ENCODE results near the gene KCTD5. TPM values are rescaled to one million over a fixed set of nuclear protein-coding genes. Genes with fewer than 3 reads are reported as not detected.

Gene KCTD5
- total RNA-seq, 1 donor = 16.4 TPM

DNA sequence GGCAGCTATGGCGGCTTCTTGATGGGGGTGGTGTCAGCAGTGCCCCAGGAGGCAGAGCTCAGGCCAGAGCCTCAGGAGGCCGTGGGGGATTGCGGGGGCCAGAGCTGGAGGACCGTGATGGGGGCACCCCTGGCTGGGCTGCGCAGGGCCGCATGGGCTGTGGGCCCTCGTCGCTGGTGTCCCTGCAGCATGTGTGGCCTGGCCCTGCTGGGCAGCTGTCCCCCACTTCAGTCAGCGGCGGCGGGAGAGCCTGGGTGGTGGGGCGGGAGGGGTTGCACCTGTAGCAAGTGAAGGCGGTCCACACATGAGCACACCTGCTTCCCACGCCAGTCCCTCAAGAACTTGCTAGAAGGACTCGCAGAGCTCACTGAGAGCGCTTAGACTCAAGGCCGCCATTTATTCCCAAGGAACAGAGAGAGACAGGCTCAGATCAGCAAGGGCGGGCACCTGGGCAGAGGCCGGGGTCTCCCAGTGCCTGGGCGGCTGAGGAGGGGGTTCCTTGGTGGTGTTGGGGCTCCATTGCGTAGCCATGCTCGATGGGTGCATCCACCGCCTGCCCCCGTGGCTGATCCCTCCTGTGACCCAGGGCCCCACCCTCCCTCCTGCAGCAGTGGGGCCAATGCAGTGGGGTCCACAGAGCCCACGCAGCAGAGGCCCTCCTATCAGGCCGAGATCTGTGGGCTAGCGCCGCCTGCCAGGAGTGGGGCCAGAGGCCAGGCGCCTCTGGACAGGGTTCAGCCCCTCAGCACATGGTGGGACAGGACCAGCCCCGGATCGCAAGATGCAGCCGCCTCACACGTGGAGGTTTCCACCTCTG is 22.1 kb downstream of the KCTD5 start:
- DNase-seq (ENCODE audit: low read depth) = no peak
- H3K4me3 ChIP-seq (ENCODE audit: low read depth, low read length) = no peak overlapping the region

DNA sequence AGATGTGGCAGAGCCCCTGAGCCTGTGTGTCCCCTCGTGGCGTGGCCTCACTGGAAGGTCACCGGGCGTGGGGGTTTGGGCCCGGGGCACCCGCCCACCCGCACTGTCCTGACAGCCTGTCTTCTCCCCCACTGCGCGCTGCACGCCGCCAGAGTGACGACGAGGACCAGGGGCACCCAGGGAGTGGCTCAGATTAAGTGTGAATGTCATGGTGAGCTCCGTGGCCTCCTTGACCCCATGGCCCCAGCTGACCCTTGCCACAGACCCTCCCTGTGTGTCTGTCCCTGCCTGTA is 22.6 kb downstream of the KCTD5 start:
- TF ChIP-seq, protein P1, sequence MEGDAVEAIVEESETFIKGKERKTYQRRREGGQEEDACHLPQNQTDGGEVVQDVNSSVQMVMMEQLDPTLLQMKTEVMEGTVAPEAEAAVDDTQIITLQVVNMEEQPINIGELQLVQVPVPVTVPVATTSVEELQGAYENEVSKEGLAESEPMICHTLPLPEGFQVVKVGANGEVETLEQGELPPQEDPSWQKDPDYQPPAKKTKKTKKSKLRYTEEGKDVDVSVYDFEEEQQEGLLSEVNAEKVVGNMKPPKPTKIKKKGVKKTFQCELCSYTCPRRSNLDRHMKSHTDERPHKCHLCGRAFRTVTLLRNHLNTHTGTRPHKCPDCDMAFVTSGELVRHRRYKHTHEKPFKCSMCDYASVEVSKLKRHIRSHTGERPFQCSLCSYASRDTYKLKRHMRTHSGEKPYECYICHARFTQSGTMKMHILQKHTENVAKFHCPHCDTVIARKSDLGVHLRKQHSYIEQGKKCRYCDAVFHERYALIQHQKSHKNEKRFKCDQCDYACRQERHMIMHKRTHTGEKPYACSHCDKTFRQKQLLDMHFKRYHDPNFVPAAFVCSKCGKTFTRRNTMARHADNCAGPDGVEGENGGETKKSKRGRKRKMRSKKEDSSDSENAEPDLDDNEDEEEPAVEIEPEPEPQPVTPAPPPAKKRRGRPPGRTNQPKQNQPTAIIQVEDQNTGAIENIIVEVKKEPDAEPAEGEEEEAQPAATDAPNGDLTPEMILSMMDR (IDR thresholded peaks at IDR 0.05; ENCODE audit: insufficient read depth, low read length) = no peak
- DNase-seq (ENCODE audit: low read depth) = no peak
- H3K4me3 ChIP-seq (ENCODE audit: low read depth, low read length) = no peak overlapping the region

More for the DNA sequence above, 22.1 kb downstream of the KCTD5 start:
- TF ChIP-seq, protein P1 (IDR thresholded peaks at IDR 0.05; ENCODE audit: insufficient read depth, low read length) = no peak

DNA sequence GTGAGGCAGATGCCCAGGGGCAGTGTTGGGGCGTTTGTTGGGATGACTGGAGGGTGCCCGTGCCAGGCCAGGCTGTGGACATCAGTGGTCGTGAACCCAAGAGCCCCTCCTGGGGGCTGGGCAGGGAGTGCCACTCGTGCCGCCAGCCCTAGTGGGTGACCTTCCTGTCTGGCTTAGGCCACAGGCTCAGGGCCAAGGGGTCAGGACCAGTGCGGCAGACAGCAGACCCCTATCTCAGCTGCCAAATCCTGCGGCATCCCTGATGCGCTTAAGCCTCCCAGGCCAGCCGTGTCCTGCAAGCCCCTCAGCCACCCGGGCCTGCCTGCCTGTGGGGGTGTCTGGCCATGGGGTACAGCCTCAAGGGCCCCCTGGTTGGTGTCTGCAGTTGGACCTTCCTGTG is 23.0 kb downstream of the KCTD5 start:
- no peak overlapping the region for H3K4me3 ChIP-seq (ENCODE audit: low read depth, low read length)
- no peak for DNase-seq (ENCODE audit: low read depth)
- TF ChIP-seq, protein P1 (IDR thresholded peaks at IDR 0.05; ENCODE audit: insufficient read depth, low read length) = no peak

DNA sequence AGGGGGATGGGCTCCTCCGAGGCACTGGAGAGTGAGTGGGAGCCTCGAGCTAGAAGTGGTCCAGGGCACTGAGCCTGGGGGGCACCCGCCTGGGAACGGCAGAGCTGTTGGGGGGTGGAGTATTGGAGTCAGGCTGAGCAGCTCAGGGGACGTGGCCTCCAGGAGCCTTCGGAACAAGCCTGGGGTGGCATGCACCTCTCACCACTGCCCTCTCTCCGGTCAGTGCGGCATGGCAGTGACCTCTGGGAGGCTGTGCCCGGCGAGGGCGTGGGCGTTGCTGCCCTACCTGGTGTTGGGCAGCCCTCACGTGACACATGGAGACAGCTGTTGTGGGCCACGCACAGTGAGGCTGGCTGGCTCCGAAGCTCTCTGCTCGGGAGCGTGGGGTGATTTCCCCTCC is 23.8 kb downstream of the KCTD5 start:
- DNase-seq (ENCODE audit: low read depth) = no peak
- TF ChIP-seq, protein P1 (IDR thresholded peaks at IDR 0.05; ENCODE audit: insufficient read depth, low read length) = no peak

DNA sequence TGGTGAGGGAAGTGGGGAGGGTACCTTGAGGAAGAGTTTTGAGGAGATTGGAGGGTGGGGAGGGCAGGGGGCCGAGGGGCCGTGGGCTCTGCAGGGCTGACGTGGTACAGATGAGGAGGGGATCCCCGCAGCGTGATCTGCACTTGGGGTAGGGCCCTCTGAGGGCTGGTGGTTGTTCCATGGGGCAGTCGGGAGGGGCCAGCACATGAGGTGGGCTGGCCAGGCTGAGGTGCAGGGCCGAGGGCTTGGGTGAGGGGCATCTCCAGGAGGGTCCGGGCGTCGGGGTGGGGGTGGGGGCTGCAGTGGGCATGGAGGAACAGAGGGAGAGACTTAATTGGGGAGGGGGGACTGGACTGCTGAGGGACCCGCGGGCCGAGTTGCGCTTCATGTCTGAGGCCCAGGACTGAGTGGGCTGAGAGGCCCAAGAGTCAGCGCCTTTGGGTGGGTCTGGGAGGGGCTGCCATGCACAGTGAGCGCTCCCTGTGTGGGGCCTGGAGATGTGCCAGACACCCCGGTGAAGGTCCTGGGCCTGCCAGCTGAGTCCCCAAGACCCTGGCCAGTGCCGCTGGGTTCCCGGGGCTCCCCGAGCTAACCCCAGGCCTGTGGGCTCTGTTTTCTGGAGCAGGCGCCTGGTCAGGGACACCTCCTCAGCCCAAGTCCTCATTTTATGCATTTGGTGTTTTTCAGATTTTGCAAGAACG is 24.4 kb downstream of the KCTD5 start:
- no peak overlapping the region for H3K4me3 ChIP-seq (ENCODE audit: low read depth, low read length)
- TF ChIP-seq, protein P1 (IDR thresholded peaks at IDR 0.05; ENCODE audit: insufficient read depth, low read length) = no peak
- DNase-seq (ENCODE audit: low read depth) = no peak

More for the DNA sequence above, 23.8 kb downstream of the KCTD5 start:
- no peak overlapping the region for H3K4me3 ChIP-seq (ENCODE audit: low read depth, low read length)

DNA sequence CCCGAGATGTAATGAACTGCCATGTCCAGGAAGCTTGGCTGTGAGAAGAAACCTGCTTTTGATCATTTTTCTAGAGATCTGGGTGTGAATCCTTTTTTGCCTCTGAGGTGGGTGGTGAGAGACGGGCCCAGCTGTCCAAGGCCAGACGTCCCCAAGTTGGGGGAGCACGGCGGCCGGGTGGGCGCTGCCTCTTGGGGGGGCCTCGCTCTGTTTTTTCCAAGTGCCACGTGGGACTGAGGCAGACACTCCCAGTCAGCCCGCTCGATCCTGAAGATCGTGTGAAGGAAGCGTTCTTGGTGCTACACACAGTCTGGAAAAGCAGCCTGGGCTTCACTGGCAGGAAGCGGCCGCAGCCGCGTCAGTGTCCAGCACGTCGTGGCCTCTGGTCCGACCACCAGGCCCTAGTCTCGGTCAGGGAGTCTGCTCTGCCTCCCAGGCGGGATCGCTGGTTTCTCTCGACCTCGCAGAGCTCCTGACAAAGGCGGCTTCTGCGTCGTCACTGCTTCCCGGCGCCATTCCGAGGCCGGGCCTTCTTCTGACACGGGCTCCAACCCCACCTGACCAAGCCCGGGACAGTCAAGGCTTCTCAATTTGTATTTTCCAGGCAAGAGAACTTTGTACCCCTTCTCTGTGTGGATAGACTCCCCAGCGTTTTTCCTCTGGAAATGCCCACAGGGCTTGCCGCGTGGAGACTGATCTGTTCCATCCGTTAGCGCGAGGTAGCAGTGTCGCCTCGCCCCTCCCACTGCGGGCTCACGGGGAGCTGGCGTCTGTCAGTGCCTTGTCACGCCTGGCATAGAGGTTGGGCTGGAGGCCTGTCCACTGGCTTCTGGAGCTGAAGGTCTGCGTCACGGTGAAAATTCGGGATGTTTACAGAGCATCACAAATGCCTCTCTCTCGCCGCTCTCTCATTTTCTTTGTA is 25.3 kb downstream of the KCTD5 start:
- no peak overlapping the region for H3K4me3 ChIP-seq (ENCODE audit: low read depth, low read length)
- TF ChIP-seq, protein P1 (IDR thresholded peaks at IDR 0.05; ENCODE audit: insufficient read depth, low read length) = no peak
- no peak for DNase-seq (ENCODE audit: low read depth)

Measured in fibroblast of the aortic adventitia (primary cell).